MM.1S (cell line): ENCODE data around the gene CTSO.

Source experiments
- EZH2 ChIP-seq: fragments of 300-600 bp; sonication (generic); optimal IDR thresholded peaks from 2 replicates; pipeline ENCODE3; 2017; ENCODE audit warnings: low read depth, mild to moderate bottlenecking, antibody characterized with exemption, low read length, mixed read lengths
- EZH2phosphoT487 ChIP-seq: fragments of 300-600 bp; sonication (generic); IDR thresholded peaks from 2 replicates; pipeline ENCODE4 v1.6.1; 2018; ENCODE audit warnings: antibody characterized with exemption, low read length
- TF ChIP-seq, protein P1 (sequence below): fragments of 300-600 bp; sonication (generic); IDR thresholded peaks from 2 replicates; pipeline ENCODE4 v1.5.1; 2016; ENCODE audit warnings: antibody characterized with exemption, low read length, mixed read lengths

- TF ChIP-seq, protein P1, sequence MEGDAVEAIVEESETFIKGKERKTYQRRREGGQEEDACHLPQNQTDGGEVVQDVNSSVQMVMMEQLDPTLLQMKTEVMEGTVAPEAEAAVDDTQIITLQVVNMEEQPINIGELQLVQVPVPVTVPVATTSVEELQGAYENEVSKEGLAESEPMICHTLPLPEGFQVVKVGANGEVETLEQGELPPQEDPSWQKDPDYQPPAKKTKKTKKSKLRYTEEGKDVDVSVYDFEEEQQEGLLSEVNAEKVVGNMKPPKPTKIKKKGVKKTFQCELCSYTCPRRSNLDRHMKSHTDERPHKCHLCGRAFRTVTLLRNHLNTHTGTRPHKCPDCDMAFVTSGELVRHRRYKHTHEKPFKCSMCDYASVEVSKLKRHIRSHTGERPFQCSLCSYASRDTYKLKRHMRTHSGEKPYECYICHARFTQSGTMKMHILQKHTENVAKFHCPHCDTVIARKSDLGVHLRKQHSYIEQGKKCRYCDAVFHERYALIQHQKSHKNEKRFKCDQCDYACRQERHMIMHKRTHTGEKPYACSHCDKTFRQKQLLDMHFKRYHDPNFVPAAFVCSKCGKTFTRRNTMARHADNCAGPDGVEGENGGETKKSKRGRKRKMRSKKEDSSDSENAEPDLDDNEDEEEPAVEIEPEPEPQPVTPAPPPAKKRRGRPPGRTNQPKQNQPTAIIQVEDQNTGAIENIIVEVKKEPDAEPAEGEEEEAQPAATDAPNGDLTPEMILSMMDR = no peak
- TF ChIP-seq EZH2phosphoT487 = no peak
- TF ChIP-seq EZH2 = no peak
Observed at GRCh38 chr4:155875878-155876277, 77.8 kb downstream of the CTSO start.
